ENCODE results near the gene SESTD1. TPM values are rescaled to one million over a fixed set of nuclear protein-coding genes. Genes with fewer than 3 reads are reported as not detected.
A peak's percentile ranks its signal among the peaks of the same experiment; 100 is the strongest.

SESTD1 gene
- total and polyA plus RNA-seq, 7 donors: 4.2 to 20.2 (median 15.1) TPM

GRCh38 chr2:179275253-179276012 lies 10.8 kb upstream of the SESTD1 start:
- TF ChIP-seq CTCF (IDR thresholded peaks at IDR 0.05): no peak
- no peak overlapping the region for H3K27ac ChIP-seq
- ATAC-seq: no peak

GRCh38 chr2:179274749-179275148 lies 10.1 kb upstream of the SESTD1 start:
- intact Hi-C loops (cut with DNase I): no loop called here
- ATAC-seq (no peak), DNase-seq (no peak)
- TF ChIP-seq CTCF (IDR thresholded peaks at IDR 0.05): no peak
- Histone ChIP-seq H3K4me1 (no peaks in the 10 kb centered on the region), H3K4me3 (no peak overlapping the region), H3K36me3 (ENCODE audit: insufficient read depth in 1 of 2, low read depth in 1 of 2) (no peaks in the 10 kb centered on the region), H3K9me3 (no peaks in the 10 kb centered on the region), H3K27ac (no peak overlapping the region), H3K27me3 (ENCODE audit: insufficient read depth in 3 of 3, low read length in 2 of 3) (no peaks in the 10 kb centered on the region)
- 66 to 73% (median 71%) methylated on average over 2 of the region's 2 CpGs for WGBS, 3 donors

More at GRCh38 chr2:179275253-179276012, 10.8 kb upstream of the SESTD1 start:
- H3K27me3 ChIP-seq (ENCODE audit: insufficient read depth in 3 of 3, low read length in 2 of 3): no peaks in the 10 kb centered on the region
- no peak overlapping the region for H3K4me3 ChIP-seq
- no peak for DNase-seq
- H3K4me1 ChIP-seq: no peaks in the 10 kb centered on the region
- 66 to 77% (median 68%) methylated on average over 4 of the region's 4 CpGs for WGBS, 3 donors
- intact Hi-C loops (cut with DNase I): no loop called here
- no peaks in the 10 kb centered on the region for H3K9me3 ChIP-seq
- H3K36me3 ChIP-seq (ENCODE audit: insufficient read depth in 1 of 2, low read depth in 1 of 2): no peaks in the 10 kb centered on the region

- Histone ChIP-seq H3K27ac (no peak overlapping the region), H3K36me3 (ENCODE audit: insufficient read depth in 1 of 2, low read depth in 1 of 2) (no peaks in the 10 kb centered on the region), H3K9me3 (no peaks in the 10 kb centered on the region), H3K4me3 (no peak overlapping the region), H3K27me3 (ENCODE audit: insufficient read depth in 3 of 3, low read length in 2 of 3) (no peaks in the 10 kb centered on the region), H3K4me1 (no peaks in the 10 kb centered on the region)
- WGBS, 3 donors: 69 to 79% (median 71%) methylated on average over 6 of the region's 6 CpGs
- TF ChIP-seq CTCF (IDR thresholded peaks at IDR 0.05): no peak
- no peak for DNase-seq
- no peak for ATAC-seq
- intact Hi-C loops (cut with DNase I): no loop called here
These were observed 8.9 kb upstream of the SESTD1 start for GRCh38 chr2:179273461-179273962.

- no peak for DNase-seq
- 25 to 43% (median 31%) methylated on average over 5 of the region's 5 CpGs for WGBS, 3 donors
- TF ChIP-seq CTCF (IDR thresholded peaks at IDR 0.05): no peak
- no peak overlapping the region for H3K4me3 ChIP-seq
- H3K36me3 ChIP-seq (ENCODE audit: insufficient read depth in 1 of 2, low read depth in 1 of 2): no peaks in the 10 kb centered on the region
- H3K4me1 ChIP-seq: no peaks in the 10 kb centered on the region
- ATAC-seq: peak in 3 of 4 donors; percentile 43 to 90 (median 80)
- no peak overlapping the region for H3K27ac ChIP-seq
- no peaks in the 10 kb centered on the region for H3K27me3 ChIP-seq (ENCODE audit: insufficient read depth in 3 of 3, low read length in 2 of 3)
- intact Hi-C loops (cut with DNase I): no loop called here
- no peaks in the 10 kb centered on the region for H3K9me3 ChIP-seq
These were observed 8.0 kb upstream of the SESTD1 start for GRCh38 chr2:179272406-179273192.
